Measurements from ENCODE around the gene GSPT2.

DNA sequence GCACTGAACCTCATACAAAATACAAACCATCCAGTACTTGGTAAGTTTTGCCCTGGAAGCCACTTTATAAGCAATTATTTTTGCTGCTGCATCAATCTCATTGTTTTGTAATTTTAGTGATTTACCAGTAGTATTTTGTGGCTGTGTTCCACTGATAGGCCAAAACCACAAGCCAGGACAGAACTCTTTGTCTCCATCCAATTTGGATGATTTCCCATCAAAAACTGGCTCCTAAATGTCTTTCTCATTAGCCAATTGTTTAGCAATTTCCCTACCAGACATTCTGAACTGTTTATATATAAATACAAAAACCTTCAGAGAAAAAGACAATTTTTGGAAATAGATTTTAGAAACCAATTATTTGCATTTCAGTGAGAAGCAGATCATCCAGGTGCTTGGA, 4.4 kb downstream of the GSPT2 start:
- TF ChIP-seq, protein P1, sequence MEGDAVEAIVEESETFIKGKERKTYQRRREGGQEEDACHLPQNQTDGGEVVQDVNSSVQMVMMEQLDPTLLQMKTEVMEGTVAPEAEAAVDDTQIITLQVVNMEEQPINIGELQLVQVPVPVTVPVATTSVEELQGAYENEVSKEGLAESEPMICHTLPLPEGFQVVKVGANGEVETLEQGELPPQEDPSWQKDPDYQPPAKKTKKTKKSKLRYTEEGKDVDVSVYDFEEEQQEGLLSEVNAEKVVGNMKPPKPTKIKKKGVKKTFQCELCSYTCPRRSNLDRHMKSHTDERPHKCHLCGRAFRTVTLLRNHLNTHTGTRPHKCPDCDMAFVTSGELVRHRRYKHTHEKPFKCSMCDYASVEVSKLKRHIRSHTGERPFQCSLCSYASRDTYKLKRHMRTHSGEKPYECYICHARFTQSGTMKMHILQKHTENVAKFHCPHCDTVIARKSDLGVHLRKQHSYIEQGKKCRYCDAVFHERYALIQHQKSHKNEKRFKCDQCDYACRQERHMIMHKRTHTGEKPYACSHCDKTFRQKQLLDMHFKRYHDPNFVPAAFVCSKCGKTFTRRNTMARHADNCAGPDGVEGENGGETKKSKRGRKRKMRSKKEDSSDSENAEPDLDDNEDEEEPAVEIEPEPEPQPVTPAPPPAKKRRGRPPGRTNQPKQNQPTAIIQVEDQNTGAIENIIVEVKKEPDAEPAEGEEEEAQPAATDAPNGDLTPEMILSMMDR (IDR thresholded peaks at IDR 0.05) = no peak
- no peak for TF ChIP-seq EZH2 (IDR thresholded peaks at IDR 0.05)
